H1 (cell line): Measurements from ENCODE around the gene NLRC3. TPM values are rescaled to one million over a fixed set of nuclear protein-coding genes. Genes with fewer than 3 reads are reported as not detected.

Source experiments
- CTCF ChIA-PET: fragments of 300-600 bp; sonication (Branson Sonifier 250); formaldehyde crosslinking; loops from one replicate; lab custom pipeline; 2021; ENCODE audit not compliant: partially characterized antibody; lab: Charles Lee
- POLR2A ChIA-PET: fragments of 300-600 bp; sonication (Branson Sonifier 250); formaldehyde crosslinking; loops from one replicate; lab custom pipeline; 2021; ENCODE audit warnings: inconsistent platforms; ENCODE audit not compliant: partially characterized antibody; lab: Charles Lee
- DNase-seq, 2 experiments: peaks; one replicate each; pipeline versions ENCODE4 v3.0.0 to v3.0.0-alpha.2; 2010 to 2022; ENCODE audit warnings: low spot score in 2 of 2, low read depth in 1 of 2, mixed read lengths in 1 of 2
- FAIRE-seq: peaks from 2 replicates; lab custom pipeline; 2011; peaks lifted over from hg19 to GRCh38; lab: Jason Lieb, UNC
- H2AFZ ChIP-seq: 2 replicates; pipeline ENCODE4 v1.8.1; 2012; ENCODE audit warnings: low read length, inconsistent platforms
- H2AK5ac ChIP-seq: 2 replicates; pipeline ENCODE4 v1.6.1; 2013; ENCODE audit warnings: low read depth, low read length
- H2BK120ac ChIP-seq: replicated peaks from 2 replicates; pipeline ENCODE3; 2013; ENCODE audit warnings: low read depth, low read length, inconsistent platforms
- H2BK12ac ChIP-seq: 2 replicates; pipeline ENCODE4 v1.6.1; 2013; ENCODE audit warnings: low read depth, low read length
- H2BK15ac ChIP-seq: 2 replicates; pipeline ENCODE4 v1.6.1; 2013; ENCODE audit warnings: low read length
- H2BK20ac ChIP-seq: 2 replicates; pipeline ENCODE4 v1.6.1; 2013; ENCODE audit warnings: low read length
- H2BK5ac ChIP-seq: 2 replicates; pipeline ENCODE4 v1.6.1; 2013; ENCODE audit warnings: low read depth, low read length
- H3K14ac ChIP-seq: 2 replicates; pipeline ENCODE4 v1.6.1; 2013; ENCODE audit warnings: inconsistent platforms; ENCODE audit not compliant: insufficient read length
- H3K18ac ChIP-seq: 2 replicates; pipeline ENCODE4 v1.6.1; 2013; ENCODE audit warnings: low read length; ENCODE audit errors: extremely low read depth
- H3K23ac ChIP-seq: 2 replicates; pipeline ENCODE4 v1.6.1; 2013; ENCODE audit warnings: inconsistent platforms; ENCODE audit not compliant: insufficient read length
- H3K23me2 ChIP-seq: 2 replicates; pipeline ENCODE4 v1.6.1; 2013; ENCODE audit warnings: low read depth, low read length
- H3K27ac ChIP-seq: 2 replicates; pipeline ENCODE4 v1.6.1; 2011; ENCODE audit warnings: low read depth, low read length, inconsistent platforms
- H3K27me3 ChIP-seq, 4 experiments: replicated peaks in 1 of 4; 1 replicate in 1 of 4; 2 replicates in 3 of 4; pipeline versions ENCODE4 v1.6.1 to v1.8.1; 2011 to 2013; ENCODE audit warnings: low read length in 3 of 4, mild to moderate bottlenecking in 3 of 4, inconsistent platforms in 2 of 4, mixed read lengths in 2 of 4, moderate library complexity in 1 of 4; ENCODE audit not compliant: control insufficient read depth in 3 of 4, insufficient read depth in 3 of 4; ENCODE audit errors: extremely low read depth in 1 of 4
- H3K36me3 ChIP-seq, 4 experiments: 2 replicates each; pipeline versions ENCODE4 v1.6.1 to v1.8.1; 2011 to 2013; ENCODE audit warnings: mild to moderate bottlenecking in 4 of 4, low read length in 3 of 4, moderate library complexity in 2 of 4, control low read depth in 1 of 4, inconsistent platforms in 1 of 4; ENCODE audit not compliant: insufficient read depth in 4 of 4, control insufficient read depth in 2 of 4
- H3K4ac ChIP-seq: replicated peaks from 2 replicates; pipeline ENCODE3; 2013; ENCODE audit warnings: low read length, low read depth, mixed read lengths, inconsistent platforms; ENCODE audit not compliant: insufficient read length
- H3K4me1 ChIP-seq, 4 experiments: replicated peaks in 1 of 4; 1 replicate in 1 of 4; 2 replicates in 3 of 4; pipeline versions ENCODE4 v1.6.1 to v1.8.1; 2011 to 2013; ENCODE audit warnings: low read length in 3 of 4, inconsistent platforms in 2 of 4, mixed read lengths in 1 of 4; ENCODE audit not compliant: insufficient read depth in 4 of 4, control insufficient read depth in 3 of 4
- H3K4me2 ChIP-seq, 2 experiments: 2 replicates each; pipeline versions ENCODE4 v1.6.1 to v1.8.1; 2011 to 2013; ENCODE audit warnings: low read depth in 2 of 2, low read length in 2 of 2, control low read depth in 1 of 2, inconsistent platforms in 1 of 2, mild to moderate bottlenecking in 1 of 2; ENCODE audit not compliant: insufficient read depth in 1 of 2
- H3K4me3 ChIP-seq, 4 experiments: fragments of 200-600, 300-600 bp in 1 of 4; sonication (generic), shearing (Covaris generic), sonication (Bioruptor Twin) in 1 of 4; 2 replicates each; pipeline versions ENCODE4 v1.5.1 to v1.8.1; 2011 to 2016; ENCODE audit warnings: low read length in 4 of 4, low read depth in 3 of 4, control low read depth in 2 of 4, inconsistent platforms in 2 of 4, mild to moderate bottlenecking in 2 of 4, mixed read lengths in 1 of 4, moderate library complexity in 1 of 4; ENCODE audit not compliant: insufficient read depth in 2 of 4; ENCODE audit errors: extremely low read depth in 1 of 4
- H3K56ac ChIP-seq: replicated peaks from 2 replicates; pipeline ENCODE3; 2013; ENCODE audit warnings: low read depth, mild to moderate bottlenecking, mixed read lengths, low read length, inconsistent platforms; ENCODE audit not compliant: insufficient read length
- H3K79me1 ChIP-seq: 2 replicates; pipeline ENCODE4 v1.6.1; 2013; ENCODE audit warnings: low read depth, low read length, control low read depth
- H3K79me2 ChIP-seq, 2 experiments: 2 replicates each; pipeline versions ENCODE4 v1.6.1 to v1.8.1; 2012 to 2013; ENCODE audit warnings: low read length in 2 of 2, mild to moderate bottlenecking in 2 of 2, inconsistent platforms in 1 of 2; ENCODE audit not compliant: insufficient read depth in 2 of 2, control insufficient read depth in 1 of 2
- H3K9ac ChIP-seq, 4 experiments: replicated peaks in 1 of 4; 1 replicate in 1 of 4; 2 replicates in 3 of 4; pipeline versions ENCODE4 v1.6.1 to v1.8.1; 2011 to 2013; ENCODE audit warnings: low read depth in 3 of 4, low read length in 3 of 4, control low read depth in 2 of 4, mild to moderate bottlenecking in 2 of 4, moderate library complexity in 2 of 4, inconsistent platforms in 1 of 4; ENCODE audit errors: extremely low read depth in 1 of 4
- H3K9me3 ChIP-seq, 2 experiments: 2 replicates each; pipeline versions ENCODE4 v1.6.1 to v1.8.1; 2012 to 2013; ENCODE audit warnings: mild to moderate bottlenecking in 2 of 2, moderate library complexity in 2 of 2, control low read depth in 1 of 2, inconsistent platforms in 1 of 2, low read depth in 1 of 2, low read length in 1 of 2, mixed read lengths in 1 of 2; ENCODE audit not compliant: insufficient read depth in 2 of 2
- H4K20me1 ChIP-seq, 2 experiments: replicated peaks in 1 of 2; 2 replicates each; pipeline versions ENCODE3 to v1.8.1; 2011 to 2013; ENCODE audit warnings: inconsistent platforms in 2 of 2, low read length in 2 of 2, mild to moderate bottlenecking in 1 of 2; ENCODE audit not compliant: insufficient read depth in 2 of 2, control insufficient read depth in 1 of 2
- H4K5ac ChIP-seq: 2 replicates; pipeline ENCODE4 v1.6.1; 2013; ENCODE audit warnings: low read length, low read depth, mixed read lengths, inconsistent platforms; ENCODE audit not compliant: insufficient read length
- H4K8ac ChIP-seq: 2 replicates; pipeline ENCODE4 v1.8.0; 2013; ENCODE audit warnings: mild to moderate bottlenecking, moderate library complexity, low read length, inconsistent platforms; ENCODE audit not compliant: insufficient read depth; ENCODE audit errors: extremely low read depth
- H4K91ac ChIP-seq: replicated peaks from 2 replicates; pipeline ENCODE3; 2013; ENCODE audit warnings: low read length, mixed read lengths, inconsistent platforms; ENCODE audit not compliant: insufficient read length
- ASH2L ChIP-seq: fragments of 200-600, 300-600 bp; sonication (generic); IDR thresholded peaks from one replicate; pipeline ENCODE4 v1.7.1; 2017; ENCODE audit warnings: low read length
- KDM1A ChIP-seq: fragments of 200-600, 300-600 bp; sonication (generic); IDR thresholded peaks from 2 replicates; pipeline ENCODE4 v1.7.1; 2016; ENCODE audit warnings: mild to moderate bottlenecking, low read length, borderline replicate concordance
- RXRA ChIP-seq: IDR thresholded peaks from 2 replicates; pipeline ENCODE4 v1.6.1; 2011; ENCODE audit warnings: low read depth, mild to moderate bottlenecking, low read length, moderate library complexity; ENCODE audit not compliant: insufficient read depth
- SAP30 ChIP-seq: fragments of 300-600 bp; sonication (generic); IDR thresholded peaks from 2 replicates; pipeline ENCODE4 v1.7.1; 2012; ENCODE audit warnings: low read length, moderate library complexity, mild to moderate bottlenecking, inconsistent platforms; ENCODE audit not compliant: insufficient read depth, insufficient replicate concordance
- WGBS, 2 experiments: shearing (Covaris generic) in 1 of 2; methylation state at CpG; one replicate each; pipeline versions ENCODE4 v1.1.6 to v1.1.7; 2013 to 2015; ENCODE audit warnings: low lambda C conversion rate in 2 of 2, mixed read lengths in 2 of 2, inconsistent platforms in 1 of 2, low coverage in 1 of 2, missing lambda C conversion rate in 1 of 2; ENCODE audit not compliant: insufficient replicate concordance in 2 of 2, insufficient coverage in 1 of 2, insufficient read length in 1 of 2; ENCODE audit errors: extremely low coverage in 1 of 2, missing lambda C conversion rate in 1 of 2; 5-methylcytosine and 5-hydroxymethylcytosine counted together
- polyA plus RNA-seq, 7 experiments: library from polyadenylated mRNA; depleted of rRNA in 3 of 7; stranded (reverse) in 5 of 7; unstranded in 2 of 7; fragments of >200 nt in 5 of 7; fragments of 200-250 nt in 2 of 7; gene quantifications; 1 replicate in 5 of 7; 2 replicates in 1 of 7; 4 replicates in 1 of 7; pipeline versions ENCODE4 v1.2.1 to v1.2.3, GENCODE V29; 2011 to 2013; ENCODE audit warnings: missing spikeins in 2 of 7, mixed read lengths in 2 of 7
- total RNA-seq: library from RNA; stranded (reverse); fragmentation: NEBNext Ultra II Directional; extraction: Animal tissue kit (Norgen Biotek cat#: 25700); gene quantifications from 2 replicates; pipeline ENCODE4 v1.2.1, GENCODE V29; 2021

Gene NLRC3
- total and polyA plus RNA-seq, 2 of the 8 experiments (the other 6 are each of a cell fraction or from before 2014, with no cell fraction given) = 0.18 to 0.20 TPM

GRCh38 chr16:3525951-3526350 lies 51.3 kb downstream of the NLRC3 start:
- H3K4me2 ChIP-seq = no peak overlapping the region
- POLR2A ChIA-PET = interaction anchor here (0.6 to 1.3 kb wide), 2 partner anchors 13 to 96 kb away, joined by 4 read pairs; no protein-coding TSS in a partner anchor
- no peak overlapping the region for H3K4ac ChIP-seq
- no peak overlapping the region for H3K27ac ChIP-seq
- H3K27me3 ChIP-seq = no peaks in the 10 kb centered on the region
- no peaks in the 10 kb centered on the region for H3K4me1 ChIP-seq
- H3K9me3 ChIP-seq = no peaks in the 10 kb centered on the region
- no peak overlapping the region for H3K23ac ChIP-seq
- H2AFZ ChIP-seq = no peak overlapping the region
- H3K18ac ChIP-seq = no peak overlapping the region
- CTCF ChIA-PET = interaction anchor here (0.5 to 3.5 kb wide), 10 partner anchors 9 to 1384 kb away, joined by 3 to 15 read pairs (median 3); no protein-coding TSS in a partner anchor
- no peak overlapping the region for H3K4me3 ChIP-seq
- H4K8ac ChIP-seq = no peak overlapping the region
- no peak overlapping the region for H4K91ac ChIP-seq
- DNase-seq (no peak), FAIRE-seq (no peak)
- 97% methylated on average over 5 of the region's 5 CpGs; no CpG with 5 or more reads in 1 of the 2 experiments for WGBS, 2 experiments
- peaks cover 0 to 1% of the 10 kb centered on the region in 2 experiments for H4K20me1 ChIP-seq
- no peak overlapping the region for H4K5ac ChIP-seq
- no peak overlapping the region for H3K56ac ChIP-seq
- no peaks in the 10 kb centered on the region for H3K23me2 ChIP-seq
- no peak overlapping the region for H2BK20ac ChIP-seq
- no peak overlapping the region for H2AK5ac ChIP-seq
- no peak overlapping the region for H2BK12ac ChIP-seq
- no peak for TF ChIP-seq SAP30
- TF ChIP-seq RXRA = no peak
- no peak for TF ChIP-seq ASH2L
- TF ChIP-seq KDM1A = no peak
- no peaks in the 10 kb centered on the region for H3K79me1 ChIP-seq
- no peak overlapping the region for H2BK5ac ChIP-seq
- peaks cover 3 to 29% (median 15%) of the 10 kb centered on the region in 4 experiments for H3K36me3 ChIP-seq
- H2BK120ac ChIP-seq = no peak overlapping the region
- H3K9ac ChIP-seq = no peak overlapping the region
- H2BK15ac ChIP-seq = no peak overlapping the region
- H3K14ac ChIP-seq = no peak overlapping the region
- H3K79me2 ChIP-seq = no peaks in the 10 kb centered on the region
